A673 (cell line): ENCODE measurements around the gene LPCAT2. TPM values are rescaled to one million over a fixed set of nuclear protein-coding genes. Genes with fewer than 3 reads are reported as not detected.

Source experiments
- BruUV-seq: library from RNA; stranded (reverse); fragments of 400-500 nt; replicated peaks from 2 replicates; lab custom pipeline; 2021; lab: Mats Ljungman, UMichigan
- CTCF ChIA-PET: fragments of 300-600 bp; sonication (Branson Sonifier 250); formaldehyde crosslinking; loops from one replicate; lab custom pipeline; 2022; ENCODE audit warnings: antibody characterized with exemption; lab: Charles Lee
- POLR2A ChIA-PET: fragments of 300-600 bp; sonication (Branson Sonifier 250); formaldehyde crosslinking; loops from one replicate; lab custom pipeline; 2022; ENCODE audit warnings: antibody characterized with exemption; ENCODE audit not compliant: low non-redundant PET; lab: Charles Lee
- DNase-seq: peaks from one replicate; pipeline ENCODE4 v3.0.0-alpha.2; 2015; ENCODE audit warnings: low spot score
- H3K27ac ChIP-seq: fragments of 200-600 bp; sonication (generic); 2 replicates; pipeline ENCODE4 v1.5.1; 2016; ENCODE audit warnings: mixed run types, low read depth, mild to moderate bottlenecking, mixed read lengths, antibody characterized with exemption, low read length; ENCODE audit not compliant: poor library complexity, severe bottlenecking
- H3K27me3 ChIP-seq: fragments of 200-600 bp; sonication (generic); replicated peaks from 2 replicates; pipeline ENCODE4 v1.6.1; 2017; ENCODE audit warnings: mixed run types, low read depth, mild to moderate bottlenecking, mixed read lengths, antibody characterized with exemption, low read length; ENCODE audit not compliant: insufficient read depth, poor library complexity
- H3K36me3 ChIP-seq: fragments of 200-600 bp; sonication (generic); 2 replicates; pipeline ENCODE4 v1.6.1; 2016; ENCODE audit warnings: mixed run types, mild to moderate bottlenecking, mixed read lengths, antibody characterized with exemption, low read length; ENCODE audit not compliant: insufficient read depth, poor library complexity, severe bottlenecking
- H3K4me1 ChIP-seq: fragments of 200-600 bp; sonication (generic); 2 replicates; pipeline ENCODE4 v1.6.1; 2017; ENCODE audit warnings: mixed run types, mild to moderate bottlenecking, mixed read lengths, antibody characterized with exemption, low read length; ENCODE audit not compliant: insufficient read depth, poor library complexity, severe bottlenecking
- H3K4me3 ChIP-seq: fragments of 200-600 bp; sonication (generic); 2 replicates; pipeline ENCODE4 v1.5.1; 2016; ENCODE audit warnings: low read depth, mixed run types, mild to moderate bottlenecking, mixed read lengths, low read length; ENCODE audit not compliant: poor library complexity, severe bottlenecking
- H3K9me3 ChIP-seq: fragments of 200-600 bp; sonication (generic); 2 replicates; pipeline ENCODE4 v1.6.1; 2016; ENCODE audit warnings: mixed run types, low read depth, mild to moderate bottlenecking, mixed read lengths, antibody characterized with exemption, low read length; ENCODE audit not compliant: poor library complexity, severe bottlenecking
- CTCF ChIP-seq: fragments of 300-800, 200-600 bp; sonication (generic); conservative IDR thresholded peaks from 2 replicates; pipeline ENCODE4 v1.5.1; 2017; ENCODE audit warnings: low read depth, mild to moderate bottlenecking, antibody characterized with exemption, low read length, moderate library complexity, mixed read lengths
- EZH2 ChIP-seq: fragments of 200-600 bp; sonication (generic); IDR thresholded peaks from 2 replicates; pipeline ENCODE4 v1.6.1; 2017; ENCODE audit warnings: borderline replicate concordance, low read depth, mild to moderate bottlenecking, mixed read lengths, antibody characterized with exemption, low read length; ENCODE audit not compliant: poor library complexity, severe bottlenecking
- intact Hi-C: fragments of 100-400 bp; cut with micrococcal nuclease; formaldehyde crosslinking; loops from one replicate; pipeline ENCODE4 v1.10.0; 2022; ENCODE audit not compliant: unreplicated experiment
- total RNA-seq: library from RNA; stranded (reverse); gene quantifications from 2 replicates; pipeline ENCODE4 v1.2.3, GENCODE V29; 2021

Gene LPCAT2
- total RNA-seq, 1 experiment from 2014 or later = 8.2 TPM

GRCh38 chr16:55477736-55478135, 31.1 kb upstream of the LPCAT2 start:
- no peaks in the 10 kb centered on the region for H3K9me3 ChIP-seq
- ChIA-PET CTCF (no interaction called here), POLR2A (no interaction called here)
- H3K27ac ChIP-seq = no peak overlapping the region
- no peak for TF ChIP-seq EZH2
- TF ChIP-seq CTCF = no peak
- no peak for DNase-seq
- peaks cover 5% of the 10 kb centered on the region for H3K27me3 ChIP-seq
- no TSS peak for BruUV-seq
- no peak overlapping the region for H3K4me3 ChIP-seq
- intact Hi-C loops = no loop called here
- H3K4me1 ChIP-seq = peaks cover 6% of the 10 kb centered on the region
- H3K36me3 ChIP-seq = no peaks in the 10 kb centered on the region

- peak within 1 kb of the TSS; percentile 63 for H3K4me3 ChIP-seq
- H3K4me1 ChIP-seq = peaks cover 6% of the 10 kb centered on the region
- H3K9me3 ChIP-seq = no peaks in the 10 kb centered on the region
- CTCF ChIA-PET = interaction anchor here (0.5 kb wide), 1 partner anchor 12 kb away, joined by 3 read pairs; no protein-coding TSS in a partner anchor
- peaks cover 5% of the 10 kb centered on the region for H3K27me3 ChIP-seq
- H3K36me3 ChIP-seq = no peaks in the 10 kb centered on the region
- H3K27ac ChIP-seq = no peak within 1 kb of the TSS
- POLR2A ChIA-PET = no interaction called here
- intact Hi-C loops = no loop called here
- DNase-seq = peak; percentile 69
- TF ChIP-seq EZH2 (no peak), CTCF (no peak)
- BruUV-seq = no TSS peak
These were observed 29.9 kb upstream of the LPCAT2 start, which contains the start of gene MMP2 for GRCh38 chr16:55478827-55479429. MMP2 (plus strand) TSS chr16:55479198; CDS start chr16:55479480, 282 bp downstream.

GRCh38 chr16:55479430-55480140, 29.3 kb upstream of the LPCAT2 start:
- intact Hi-C loops = no loop called here
- BruUV-seq = no TSS peak
- peak overlapping the region; percentile 63 for H3K4me3 ChIP-seq
- ChIA-PET POLR2A (no interaction called here), CTCF (interaction anchor here (0.7 kb wide), 1 partner anchor 1775 kb away, joined by 3 read pairs; the partner anchor contains the start of gene FTO)
- H3K4me1 ChIP-seq = peaks cover 6% of the 10 kb centered on the region
- no peaks in the 10 kb centered on the region for H3K9me3 ChIP-seq
- DNase-seq = no peak
- TF ChIP-seq CTCF (no peak), EZH2 (no peak)
- no peaks in the 10 kb centered on the region for H3K36me3 ChIP-seq
- peaks cover 5% of the 10 kb centered on the region for H3K27me3 ChIP-seq
- no peak overlapping the region for H3K27ac ChIP-seq
